Esophagus muscularis mucosa (tissue), 3 donors: ENCODE measurements around the gene DENND11.

Experiments
- POLR2A ChIP-seq: fragments of 450-650 bp; IDR thresholded peaks from one replicate; pipeline ENCODE4 v1.6.1; 2017; ENCODE audit warnings: antibody characterized with exemption, moderate library complexity, mild to moderate bottlenecking, low read depth
- TF ChIP-seq, protein P1 (sequence below), 3 experiments: fragments of 200-600 bp in 2 of 3; fragments of 450-650 bp in 1 of 3; sonication (generic) in 2 of 3; IDR thresholded peaks; one replicate each; pipeline ENCODE4 v1.5.1; 2017 to 2019; ENCODE audit warnings: antibody characterized with exemption in 3 of 3, mild to moderate bottlenecking in 2 of 3, moderate library complexity in 1 of 3

DNA sequence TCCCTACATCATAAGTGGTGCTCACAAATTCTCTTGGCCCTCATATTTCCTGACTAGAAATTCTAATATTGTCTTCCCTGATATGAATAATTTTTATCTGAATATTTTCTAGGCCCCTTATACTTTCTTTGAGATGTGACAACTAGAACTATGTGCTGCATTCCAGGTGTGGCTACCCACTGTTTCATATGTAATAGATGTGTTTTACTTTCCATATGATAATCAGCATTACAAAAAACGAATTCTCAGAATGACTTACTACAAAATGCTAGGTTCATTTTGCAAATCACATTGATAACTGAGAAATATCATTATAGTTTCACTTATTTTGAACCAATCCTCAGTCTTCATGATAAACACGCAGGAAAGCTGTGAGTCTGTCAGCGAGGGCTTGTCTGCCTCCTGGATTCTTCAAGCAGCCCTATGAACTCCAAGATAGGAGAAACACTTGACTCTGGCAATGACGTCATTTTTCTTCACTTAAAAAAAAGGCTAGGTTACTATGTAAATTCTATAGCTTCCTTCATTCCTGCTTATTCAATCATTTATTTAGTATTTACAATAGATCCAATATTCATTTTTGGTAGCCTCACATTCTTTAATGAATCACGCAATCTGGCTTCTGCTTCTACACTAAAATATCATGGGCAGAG lies 10.8 kb upstream of the DENND11 start:
- TF ChIP-seq POLR2A, result no peak
- TF ChIP-seq, protein P1, sequence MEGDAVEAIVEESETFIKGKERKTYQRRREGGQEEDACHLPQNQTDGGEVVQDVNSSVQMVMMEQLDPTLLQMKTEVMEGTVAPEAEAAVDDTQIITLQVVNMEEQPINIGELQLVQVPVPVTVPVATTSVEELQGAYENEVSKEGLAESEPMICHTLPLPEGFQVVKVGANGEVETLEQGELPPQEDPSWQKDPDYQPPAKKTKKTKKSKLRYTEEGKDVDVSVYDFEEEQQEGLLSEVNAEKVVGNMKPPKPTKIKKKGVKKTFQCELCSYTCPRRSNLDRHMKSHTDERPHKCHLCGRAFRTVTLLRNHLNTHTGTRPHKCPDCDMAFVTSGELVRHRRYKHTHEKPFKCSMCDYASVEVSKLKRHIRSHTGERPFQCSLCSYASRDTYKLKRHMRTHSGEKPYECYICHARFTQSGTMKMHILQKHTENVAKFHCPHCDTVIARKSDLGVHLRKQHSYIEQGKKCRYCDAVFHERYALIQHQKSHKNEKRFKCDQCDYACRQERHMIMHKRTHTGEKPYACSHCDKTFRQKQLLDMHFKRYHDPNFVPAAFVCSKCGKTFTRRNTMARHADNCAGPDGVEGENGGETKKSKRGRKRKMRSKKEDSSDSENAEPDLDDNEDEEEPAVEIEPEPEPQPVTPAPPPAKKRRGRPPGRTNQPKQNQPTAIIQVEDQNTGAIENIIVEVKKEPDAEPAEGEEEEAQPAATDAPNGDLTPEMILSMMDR (IDR thresholded peaks at IDR 0.05), result no peak
